Upper lobe of right lung (tissue), 1 donor: ENCODE data around the gene CMTR1. TPM values are rescaled to one million over a fixed set of nuclear protein-coding genes. Genes with fewer than 3 reads are reported as not detected.
"Not testable (repeated sequence)": the region's sequence is repeated elsewhere in the genome, so short reads cannot be mapped to it uniquely, and the experiment has no call there.

Experiments
- ATAC-seq: fragments of 200-7000 bp; cut with Tn5 transposase; one replicate; pipeline ENCODE4 v1.9.1; 2020; ENCODE audit warnings: mild to moderate bottlenecking, moderate library complexity
- DNase-seq: peaks from one replicate; pipeline ENCODE4 v3.0.0-alpha.2; 2020
- H3K27ac ChIP-seq: fragments of 200-600 bp; one replicate; pipeline ENCODE4 v1.8.0; 2022
- H3K27me3 ChIP-seq: fragments of 200-600 bp; one replicate; pipeline ENCODE4 v1.8.0; 2022; ENCODE audit warnings: mild to moderate bottlenecking
- H3K36me3 ChIP-seq: fragments of 200-600 bp; one replicate; pipeline ENCODE4 v1.8.0; 2022
- H3K4me1 ChIP-seq: fragments of 200-600 bp; one replicate; pipeline ENCODE4 v1.8.0; 2022
- H3K4me3 ChIP-seq: fragments of 200-600 bp; one replicate; pipeline ENCODE4 v1.8.0; 2022; ENCODE audit warnings: mild to moderate bottlenecking
- H3K9me3 ChIP-seq: fragments of 200-600 bp; one replicate; pipeline ENCODE4 v1.8.0; 2022
- CTCF ChIP-seq: fragments of 200-600 bp; IDR thresholded peaks from one replicate; pipeline ENCODE4 v1.8.0; 2022; ENCODE audit warnings: antibody characterized with exemption
- intact Hi-C: fragments of 100-400 bp; cut with DNase I; formaldehyde crosslinking; loops from one replicate; pipeline ENCODE4 v1.11.0; 2022
- total RNA-seq: library from RNA; stranded (reverse); fragmentation: NEBNext Ultra II Directional; extraction: Animal tissue kit (Norgen Biotek cat#: 25700); gene quantifications from one replicate; pipeline ENCODE4 v1.2.1, GENCODE V29; 2021
- donor health status: DM: no; HTN: yes; CAD: no; lungs with severe emphysema.

The CMTR1 gene
- total RNA-seq, 1 donor from 2014 or later = 42.2 TPM

- Histone ChIP-seq H3K36me3 (peaks cover 46% of the 10 kb centered on the region), H3K4me3 (no peak overlapping the region), H3K4me1 (no peaks in the 10 kb centered on the region), H3K9me3 (no peaks in the 10 kb centered on the region), H3K27me3 (no peaks in the 10 kb centered on the region), H3K27ac (no peak overlapping the region)
- TF ChIP-seq CTCF = no peak
- ATAC-seq (no peak), DNase-seq (no peak)
- intact Hi-C loops = no loop called here
Observed at GRCh38 chr6:37393381-37393929, 39.6 kb upstream of the CMTR1 start.

GRCh38 chr6:37396571-37397180 is 36.3 kb upstream of the CMTR1 start:
- no peaks in the 10 kb centered on the region for H3K27me3 ChIP-seq
- peaks cover 20% of the 10 kb centered on the region for H3K36me3 ChIP-seq
- no peak overlapping the region for H3K4me3 ChIP-seq
- ATAC-seq (no peak), DNase-seq (no peak)
- H3K27ac ChIP-seq = no peak overlapping the region
- H3K9me3 ChIP-seq = no peaks in the 10 kb centered on the region
- H3K4me1 ChIP-seq = no peaks in the 10 kb centered on the region
- intact Hi-C loops = no loop called here
- no peak for TF ChIP-seq CTCF

GRCh38 chr6:37399131-37399530 is 33.9 kb upstream of the CMTR1 start:
- H3K4me3 ChIP-seq = no peak overlapping the region
- TF ChIP-seq CTCF = no peak
- intact Hi-C loops = no loop called here
- no peak for ATAC-seq
- H3K36me3 ChIP-seq = no peaks in the 10 kb centered on the region
- no peaks in the 10 kb centered on the region for H3K4me1 ChIP-seq
- no peaks in the 10 kb centered on the region for H3K27me3 ChIP-seq
- no peak for DNase-seq
- H3K9me3 ChIP-seq = no peaks in the 10 kb centered on the region
- no peak overlapping the region for H3K27ac ChIP-seq

- no peak for ATAC-seq
- no peak for TF ChIP-seq CTCF
Observed at GRCh38 chr6:37399795-37400490, 33.1 kb upstream of the CMTR1 start.

GRCh38 chr6:37401658-37402057 is 31.4 kb upstream of the CMTR1 start:
- H3K36me3 ChIP-seq, H3K9me3 ChIP-seq, H3K27ac ChIP-seq, H3K27me3 ChIP-seq, H3K4me3 ChIP-seq, DNase-seq, intact Hi-C loops, H3K4me1 ChIP-seq, ATAC-seq: not testable (repeated sequence)

More at GRCh38 chr6:37399795-37400490, 33.1 kb upstream of the CMTR1 start:
- no peak overlapping the region for H3K27ac ChIP-seq
- intact Hi-C loops = no loop called here
- no peaks in the 10 kb centered on the region for H3K36me3 ChIP-seq
- H3K27me3 ChIP-seq = no peaks in the 10 kb centered on the region
- H3K4me1 ChIP-seq = no peaks in the 10 kb centered on the region
- H3K4me3 ChIP-seq = no peak overlapping the region
- H3K9me3 ChIP-seq = no peaks in the 10 kb centered on the region
- DNase-seq = no peak

- Histone ChIP-seq H3K27ac (no peak overlapping the region), H3K4me3 (no peak overlapping the region), H3K27me3 (no peaks in the 10 kb centered on the region), H3K9me3 (no peaks in the 10 kb centered on the region), H3K4me1 (no peaks in the 10 kb centered on the region), H3K36me3 (no peaks in the 10 kb centered on the region)
- intact Hi-C loops = no loop called here
- no peak for TF ChIP-seq CTCF
- DNase-seq (no peak), ATAC-seq (no peak)
Observed at GRCh38 chr6:37406726-37407341, 26.2 kb upstream of the CMTR1 start.
